ENCODE results near the gene LRRC37A3.
"Not testable (repeated sequence)": the region's sequence is repeated elsewhere in the genome, so short reads cannot be mapped to it uniquely, and the experiment has no call there.

- TF ChIP-seq EZH2 (IDR thresholded peaks at IDR 0.05), result not testable (repeated sequence)
- TF ChIP-seq, protein P1, sequence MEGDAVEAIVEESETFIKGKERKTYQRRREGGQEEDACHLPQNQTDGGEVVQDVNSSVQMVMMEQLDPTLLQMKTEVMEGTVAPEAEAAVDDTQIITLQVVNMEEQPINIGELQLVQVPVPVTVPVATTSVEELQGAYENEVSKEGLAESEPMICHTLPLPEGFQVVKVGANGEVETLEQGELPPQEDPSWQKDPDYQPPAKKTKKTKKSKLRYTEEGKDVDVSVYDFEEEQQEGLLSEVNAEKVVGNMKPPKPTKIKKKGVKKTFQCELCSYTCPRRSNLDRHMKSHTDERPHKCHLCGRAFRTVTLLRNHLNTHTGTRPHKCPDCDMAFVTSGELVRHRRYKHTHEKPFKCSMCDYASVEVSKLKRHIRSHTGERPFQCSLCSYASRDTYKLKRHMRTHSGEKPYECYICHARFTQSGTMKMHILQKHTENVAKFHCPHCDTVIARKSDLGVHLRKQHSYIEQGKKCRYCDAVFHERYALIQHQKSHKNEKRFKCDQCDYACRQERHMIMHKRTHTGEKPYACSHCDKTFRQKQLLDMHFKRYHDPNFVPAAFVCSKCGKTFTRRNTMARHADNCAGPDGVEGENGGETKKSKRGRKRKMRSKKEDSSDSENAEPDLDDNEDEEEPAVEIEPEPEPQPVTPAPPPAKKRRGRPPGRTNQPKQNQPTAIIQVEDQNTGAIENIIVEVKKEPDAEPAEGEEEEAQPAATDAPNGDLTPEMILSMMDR (IDR thresholded peaks at IDR 0.05), result peak; percentile 42
These were observed 46.6 kb upstream of the LRRC37A3 start for GRCh38 chr17:64965873-64966287.
